DMS 273 (cell line): ENCODE results near the gene CLEC19A.
"Not testable (repeated sequence)": the region's sequence is repeated elsewhere in the genome, so short reads cannot be mapped to it uniquely, and the experiment has no call there.

ENCODE experiments used
- DNase-seq: peaks from one replicate; lab custom pipeline; 2025; ENCODE audit not compliant: unreplicated experiment; lab: John Stamatoyannopoulos, UW

CLEC19A gene

DNA sequence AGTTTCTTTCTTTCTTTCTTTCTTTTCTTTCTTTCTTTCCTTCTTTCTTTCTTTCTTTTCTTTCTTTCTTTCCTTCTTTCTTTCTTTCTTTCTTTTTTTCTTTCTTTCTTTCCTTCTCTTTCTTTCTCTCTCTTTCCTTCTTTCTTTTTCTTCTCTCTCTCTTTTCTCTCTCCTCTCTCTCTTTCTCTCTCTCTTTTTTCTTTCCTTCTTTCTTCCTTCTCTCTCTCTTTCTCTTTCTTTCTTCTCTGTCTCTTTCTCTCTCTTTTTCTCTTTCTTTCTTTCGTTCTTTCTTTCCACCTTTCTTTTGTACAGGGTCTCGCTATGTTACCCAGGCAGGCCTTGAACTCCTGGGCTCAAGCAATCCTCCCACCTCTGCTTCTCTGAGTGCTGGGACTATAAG lies 35.7 kb downstream of the CLEC19A start:
- not testable (repeated sequence) for DNase-seq

DNA sequence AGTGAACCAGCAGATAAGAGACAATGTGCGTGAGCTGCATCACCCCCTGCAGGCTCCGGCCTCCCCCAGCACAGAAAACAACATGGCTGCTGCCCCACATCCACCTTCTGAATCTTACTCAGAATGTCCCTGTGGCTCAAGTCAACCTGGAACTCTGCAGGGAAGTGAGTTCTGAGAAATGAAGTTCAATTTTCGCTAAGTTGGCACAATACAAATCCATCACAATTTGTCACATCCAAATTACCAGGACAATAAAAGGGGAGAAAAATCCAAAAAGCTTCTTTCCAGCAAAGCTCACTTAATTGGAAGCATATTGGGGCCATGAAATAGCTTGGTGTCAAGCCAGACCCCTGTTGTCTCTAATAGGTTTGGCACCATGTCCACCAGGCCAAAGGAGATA lies 38.1 kb downstream of the CLEC19A start:
- DNase-seq: no peak

DNA sequence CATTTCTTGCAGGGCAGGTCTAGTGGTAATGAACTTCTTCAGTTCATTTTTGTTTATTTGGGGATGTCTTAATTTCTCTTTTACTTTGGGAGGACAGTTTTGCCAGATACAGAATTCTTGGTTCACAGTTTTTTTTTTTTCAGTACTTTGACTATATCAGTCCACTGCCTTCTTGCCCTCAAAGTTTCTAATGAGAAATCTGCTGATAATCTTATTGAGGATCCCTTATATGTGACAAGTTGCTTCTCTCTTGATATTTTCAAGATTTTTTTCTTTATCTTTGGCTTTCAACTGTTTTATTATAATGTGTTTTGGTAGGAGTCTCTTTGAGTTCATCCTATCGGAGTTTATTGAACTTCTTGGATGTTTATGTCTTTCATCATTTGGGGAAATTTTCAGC lies 42.8 kb downstream of the CLEC19A start:
- DNase-seq: no peak

DNA sequence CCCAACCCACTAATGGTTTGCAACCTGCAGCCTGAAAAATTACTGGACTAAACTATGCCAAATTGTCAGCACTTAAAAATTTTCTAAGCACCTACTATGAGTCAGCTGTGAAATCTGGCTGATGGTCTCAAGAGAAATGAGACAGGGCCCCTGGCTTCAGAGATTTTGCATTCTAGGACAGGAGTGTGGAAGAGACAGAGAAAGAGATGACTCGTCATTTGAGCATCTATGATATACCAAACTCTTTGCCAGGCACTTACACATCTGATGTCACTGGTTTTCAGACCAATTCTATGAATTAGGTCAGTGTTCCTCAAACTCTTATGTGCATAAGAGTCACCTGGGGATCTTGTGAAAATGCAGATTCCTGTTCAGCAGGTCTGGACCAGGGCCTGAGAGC lies 44.4 kb downstream of the CLEC19A start:
- DNase-seq: no peak

DNA sequence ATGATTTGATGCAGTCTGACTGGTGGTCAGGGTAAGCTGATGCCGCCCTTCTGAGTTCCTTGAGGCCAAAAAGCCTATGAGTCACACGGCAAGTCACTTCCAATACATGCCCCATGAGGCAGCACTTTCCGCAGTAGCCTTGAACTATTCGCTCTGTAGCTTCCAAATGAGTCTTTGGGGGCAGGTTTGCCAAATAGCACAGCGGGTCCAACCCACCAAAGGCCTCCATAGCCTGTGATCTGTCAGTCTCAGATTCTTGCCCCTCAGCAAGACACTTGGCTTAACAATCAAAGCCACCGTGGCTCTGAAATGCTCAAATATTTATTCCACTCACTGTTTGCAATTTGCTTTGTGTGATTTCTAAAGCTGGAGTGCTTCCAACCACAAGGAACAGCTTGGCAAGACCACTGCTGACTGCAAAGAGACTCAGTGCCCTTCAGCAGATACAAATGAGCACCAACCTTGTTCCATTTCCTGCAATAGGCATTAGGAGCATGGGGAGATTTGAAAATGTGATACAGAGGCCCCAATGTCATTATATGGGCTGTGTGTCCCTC lies 45.4 kb downstream of the CLEC19A start:
- DNase-seq: no peak

DNA sequence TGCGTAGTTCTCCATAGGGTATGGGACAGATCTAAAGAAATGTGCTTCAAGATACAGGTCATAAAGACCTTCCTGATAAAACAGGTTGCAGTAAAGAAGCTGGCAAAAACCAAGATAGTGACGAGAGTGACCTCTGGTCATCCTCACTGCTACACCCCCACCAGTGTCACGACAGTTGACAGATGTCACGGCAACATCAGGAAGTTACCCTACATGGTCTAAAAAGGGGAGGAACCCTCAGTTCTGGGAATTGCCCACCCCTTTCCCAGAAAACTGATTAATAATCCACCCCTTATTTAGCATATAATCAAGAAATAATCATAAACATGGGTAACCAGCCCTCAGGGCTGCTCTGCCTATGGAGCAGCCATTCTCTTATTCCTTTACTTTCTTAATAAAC lies 46.3 kb downstream of the CLEC19A start:
- DNase-seq: no peak

DNA sequence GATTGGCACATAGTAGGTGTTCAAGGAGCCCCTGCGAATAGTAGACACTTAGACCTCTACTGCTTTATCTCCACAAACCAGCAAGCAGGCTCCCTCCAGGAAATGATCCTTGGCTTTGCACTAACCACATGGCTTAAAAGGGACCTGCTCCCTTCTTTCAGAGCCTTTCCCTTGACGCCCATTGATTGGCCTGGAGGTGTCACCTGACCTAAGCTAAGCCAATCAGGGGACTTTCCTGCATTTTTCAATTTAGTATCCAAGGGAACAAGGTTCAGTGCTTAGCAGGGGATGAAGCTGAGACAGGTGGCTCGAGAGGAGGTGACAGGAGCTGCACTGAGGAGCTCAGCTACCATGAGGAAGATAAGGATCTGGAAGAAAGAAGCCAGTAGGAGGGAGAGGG lies 52.8 kb downstream of the CLEC19A start:
- DNase-seq: peak; percentile 74

DNA sequence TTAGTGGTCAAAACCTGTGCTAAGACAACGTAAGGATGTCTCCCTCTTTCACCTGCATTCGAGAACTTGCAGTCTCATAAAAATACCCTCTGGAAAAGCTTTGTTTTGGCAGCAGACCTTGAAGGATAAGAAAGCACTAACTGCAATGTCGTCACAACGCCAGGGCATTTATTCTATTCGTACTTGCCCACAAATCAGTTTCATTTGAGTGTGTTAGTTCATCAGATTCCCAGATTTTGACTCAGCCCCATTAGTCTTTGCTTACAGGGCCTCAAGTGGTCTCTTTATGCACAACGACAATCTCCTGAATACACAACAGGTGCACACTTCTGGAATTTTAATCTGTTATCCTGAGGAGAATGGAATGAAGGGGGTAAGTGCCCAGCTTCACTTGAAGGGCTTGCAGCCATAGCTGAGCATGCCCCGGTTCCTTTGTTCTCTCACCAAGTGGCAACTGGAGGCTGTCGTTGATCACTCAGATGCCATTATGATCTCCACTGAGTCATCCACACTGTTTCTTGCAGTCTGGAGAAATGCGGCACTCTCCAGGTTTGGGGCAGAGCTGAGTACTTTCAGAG lies 58.8 kb downstream of the CLEC19A start:
- DNase-seq: no peak

DNA sequence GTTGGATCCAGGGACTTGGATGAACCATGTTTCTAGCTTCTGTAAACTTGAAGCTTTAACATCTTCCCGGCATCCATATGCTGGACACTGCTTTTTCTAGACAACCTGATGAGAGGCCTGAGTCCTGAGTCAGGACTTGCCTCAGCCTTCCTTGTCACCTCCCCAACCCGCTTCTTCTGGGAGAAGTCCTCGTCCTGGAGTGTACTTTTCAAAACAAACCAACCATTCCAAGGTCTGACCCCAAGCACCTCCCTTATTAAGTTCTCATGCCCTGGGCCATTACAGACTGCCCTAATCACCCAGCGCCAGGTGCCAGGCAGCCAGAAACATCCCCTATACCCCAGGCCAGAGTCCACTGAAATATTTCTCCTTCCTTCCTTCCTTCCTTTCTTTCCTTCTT lies 59.4 kb downstream of the CLEC19A start:
- no peak for DNase-seq

DNA sequence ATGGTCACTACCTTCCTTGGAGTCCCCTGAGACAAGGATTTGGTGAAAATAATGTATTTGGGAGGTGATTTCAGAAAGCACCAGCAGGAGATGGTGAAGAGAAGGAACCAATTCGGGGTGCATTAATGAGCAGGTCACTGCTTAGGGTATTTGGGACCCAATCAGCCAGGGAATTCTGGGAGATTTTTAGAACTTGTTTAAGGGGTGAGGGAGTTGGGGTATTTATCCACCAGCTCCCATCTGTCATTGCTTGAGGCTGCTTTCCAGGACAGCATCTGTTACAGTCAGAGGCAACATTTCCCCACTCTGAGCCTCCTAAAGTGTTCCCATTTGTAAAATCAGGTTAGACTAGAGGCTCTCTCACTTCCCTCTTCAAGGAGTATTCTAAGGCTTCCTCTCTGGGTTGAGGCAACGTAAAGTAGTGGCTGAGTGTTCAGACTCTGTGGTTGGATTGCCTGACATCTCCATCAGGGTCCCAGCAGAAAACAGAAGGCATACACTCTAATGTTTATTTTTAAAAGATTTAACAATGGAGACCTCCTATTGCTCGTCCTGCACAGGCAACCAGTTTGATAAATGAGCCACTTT lies 60.9 kb downstream of the CLEC19A start:
- peak; percentile 77 for DNase-seq

DNA sequence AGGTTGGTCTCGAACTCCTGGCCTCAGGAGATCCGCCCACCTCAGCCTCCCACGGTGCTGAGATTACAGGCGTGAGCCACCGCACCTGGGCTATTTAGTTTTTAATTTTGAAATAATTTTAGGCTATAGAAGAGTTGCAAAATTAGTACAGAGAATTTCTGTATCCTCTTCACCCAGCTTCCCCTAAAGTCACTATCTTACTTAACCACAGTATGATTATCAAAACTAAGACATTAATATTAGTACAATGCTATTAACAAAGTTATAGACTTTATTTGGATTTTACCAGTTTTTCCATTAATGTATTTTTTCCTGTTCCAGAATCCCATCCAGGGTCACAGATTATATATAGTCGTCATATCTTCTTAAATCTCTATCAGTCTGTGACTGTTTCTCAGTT lies 62.6 kb downstream of the CLEC19A start:
- no peak for DNase-seq

DNA sequence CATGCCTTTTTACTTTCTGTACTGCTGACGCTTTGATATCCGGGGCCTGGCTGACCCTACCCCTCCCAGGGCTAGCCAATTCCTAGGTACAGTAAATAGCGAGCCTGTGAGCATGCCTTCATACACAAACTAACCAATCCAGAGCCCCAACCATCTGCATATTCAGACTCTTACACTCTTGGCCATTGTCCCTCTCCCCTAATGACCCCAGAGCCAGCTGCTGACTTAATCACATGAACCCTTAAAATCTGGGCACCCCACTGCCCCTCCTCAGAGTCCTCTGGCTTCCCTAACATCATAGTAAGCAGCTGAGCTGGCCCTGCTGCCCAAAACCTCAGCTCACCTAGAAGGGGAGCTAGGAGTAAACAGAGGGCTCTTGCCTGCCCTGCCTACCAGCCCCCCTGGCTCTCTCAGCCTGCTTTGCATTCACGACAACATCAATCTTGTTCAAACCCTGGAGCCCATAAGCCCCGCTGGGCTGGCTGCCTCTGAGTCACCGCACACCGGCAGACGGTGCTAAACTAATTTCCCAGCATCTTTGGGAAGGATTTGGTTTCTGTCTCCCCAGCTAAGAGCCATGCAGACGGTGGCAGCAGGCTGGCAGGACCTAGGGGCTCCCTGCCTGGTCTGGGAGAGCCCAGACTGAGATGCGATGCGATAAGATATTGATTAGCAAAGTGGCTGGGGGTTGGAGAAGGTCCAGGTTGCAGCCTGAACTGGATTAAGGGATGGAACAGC lies 63.2 kb downstream of the CLEC19A start:
- DNase-seq: peak; percentile 95

DNA sequence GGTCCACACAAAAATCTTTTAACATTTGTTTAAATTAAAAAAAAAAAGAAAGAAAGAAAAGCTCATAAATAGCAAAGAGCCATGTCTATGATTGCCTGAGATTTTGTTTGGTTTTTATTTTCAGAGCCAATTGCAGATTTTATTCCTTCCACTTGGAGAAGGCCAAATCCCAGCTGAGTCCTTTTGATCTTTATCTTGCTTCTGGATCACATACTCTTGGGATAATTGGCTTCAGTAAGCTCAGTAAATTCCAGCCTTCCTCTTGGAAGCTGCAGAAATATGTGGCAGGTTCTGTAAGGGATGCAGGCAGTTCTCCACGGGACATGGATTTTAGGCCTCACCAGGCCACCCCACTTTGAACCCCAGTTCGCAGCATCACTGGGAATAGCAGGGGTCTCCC lies 68.8 kb downstream of the CLEC19A start:
- no peak for DNase-seq

DNA sequence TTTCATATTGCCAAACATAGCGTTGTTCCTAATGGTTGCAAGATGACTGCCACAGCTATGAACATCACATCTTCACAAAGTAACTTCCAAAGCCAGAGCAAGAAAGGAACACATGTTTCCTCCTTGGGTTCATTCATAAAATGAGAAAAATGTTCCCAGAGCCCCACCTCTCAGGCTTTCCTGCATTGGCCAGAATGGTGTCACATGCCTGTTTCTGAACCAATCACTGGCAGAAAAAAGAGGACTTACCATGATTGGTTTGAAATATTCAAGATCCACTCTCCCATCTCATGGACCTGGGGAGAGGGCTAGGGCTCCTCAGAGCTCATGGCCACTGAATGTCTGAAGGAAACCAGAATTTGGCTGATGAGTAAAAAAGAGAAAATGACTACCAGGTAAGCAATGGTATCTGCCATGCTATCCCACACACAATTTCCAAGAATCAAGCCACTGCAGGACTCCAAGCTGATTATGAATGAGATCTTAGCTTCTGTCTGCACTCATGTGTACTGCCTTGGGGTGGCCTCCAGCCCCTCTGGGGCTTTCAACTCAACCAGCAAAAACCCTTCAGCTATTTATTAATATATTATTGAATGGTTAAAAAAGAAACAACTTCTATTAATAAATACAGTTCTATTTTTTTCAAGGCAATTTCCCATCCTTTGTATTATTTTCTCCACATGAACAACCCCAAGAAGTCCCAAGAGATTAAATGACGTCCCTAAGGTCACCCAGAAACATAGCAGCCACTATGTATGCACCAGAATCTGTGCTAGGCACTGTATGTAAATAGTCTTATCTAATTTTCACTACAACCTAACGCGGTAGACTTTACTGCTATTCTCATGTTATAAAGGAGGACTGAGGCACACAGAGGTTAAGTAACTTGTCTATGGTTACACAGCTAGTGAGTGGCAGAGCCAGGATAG lies 70.8 kb downstream of the CLEC19A start:
- no peak for DNase-seq

DNA sequence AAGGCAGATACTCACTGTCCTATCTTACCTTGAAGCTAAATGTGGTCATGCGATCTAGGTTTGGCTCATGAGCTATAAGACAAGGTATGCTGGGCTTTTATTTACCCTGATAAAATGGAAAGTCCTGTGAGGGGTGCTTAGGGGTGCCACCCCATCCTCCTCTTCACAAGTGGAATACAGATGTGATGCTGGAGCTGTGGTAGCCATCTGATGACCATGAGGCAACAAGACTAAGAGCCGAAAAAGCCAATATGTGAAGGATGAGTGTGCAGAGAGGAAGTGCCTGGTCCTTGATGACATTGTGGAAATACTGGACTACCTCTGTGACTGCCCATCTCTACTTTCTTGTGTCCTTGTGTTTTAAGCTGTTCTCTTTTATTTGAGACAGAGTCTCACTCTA lies 74.0 kb downstream of the CLEC19A start:
- DNase-seq: no peak
